ENCODE results near the gene RHPN2. TPM values are rescaled to one million over a fixed set of nuclear protein-coding genes. Genes with fewer than 3 reads are reported as not detected.
A peak's percentile ranks its signal among the peaks of the same experiment; 100 is the strongest.
"Not testable (repeated sequence)": the region's sequence is repeated elsewhere in the genome, so short reads cannot be mapped to it uniquely, and the experiment has no call there.

The RHPN2 gene
- polyA plus RNA-seq, 1 experiment: 4.8 TPM

DNA sequence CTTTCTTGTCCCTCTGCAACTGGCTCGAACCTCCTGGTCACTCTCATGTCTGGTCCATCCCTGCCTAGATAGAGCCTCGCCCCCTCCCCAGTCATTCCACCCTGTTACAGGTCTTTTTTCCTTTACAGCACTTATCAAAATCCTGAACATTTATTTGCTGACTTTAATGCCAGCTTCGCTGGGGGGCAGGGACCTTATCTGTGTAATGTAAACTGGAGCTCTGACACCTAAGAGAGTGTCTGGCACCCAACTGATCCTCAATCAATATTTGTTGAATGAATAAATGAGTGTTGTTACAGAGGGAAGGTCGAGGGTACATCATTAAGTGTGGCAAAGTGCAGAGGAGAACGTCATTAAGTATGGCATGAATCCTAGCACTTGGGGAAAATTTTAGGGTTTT, 76.0 kb downstream of the RHPN2 start:
- Histone ChIP-seq H3K27me3 (ENCODE audit: control insufficient read depth, insufficient read depth, low read length) (no peaks in the 10 kb centered on the region), H3K9me3 (ENCODE audit: control insufficient read depth, insufficient read depth, low read length) (no peaks in the 10 kb centered on the region), H3K27ac (ENCODE audit: low read depth, low read length) (no peak overlapping the region), H3K4me3 (ENCODE audit: low read depth, low read length) (no peak overlapping the region)
- DNase-seq (ENCODE audit: low read depth, low spot score): no peak
- ChIA-PET CTCF (interaction anchor here (0.8 to 1.5 kb wide), 2 partner anchors 12 to 137 kb away, joined by 3 read pairs; no protein-coding TSS in a partner anchor), POLR2A (no interaction called here)
- TF ChIP-seq, protein P1, sequence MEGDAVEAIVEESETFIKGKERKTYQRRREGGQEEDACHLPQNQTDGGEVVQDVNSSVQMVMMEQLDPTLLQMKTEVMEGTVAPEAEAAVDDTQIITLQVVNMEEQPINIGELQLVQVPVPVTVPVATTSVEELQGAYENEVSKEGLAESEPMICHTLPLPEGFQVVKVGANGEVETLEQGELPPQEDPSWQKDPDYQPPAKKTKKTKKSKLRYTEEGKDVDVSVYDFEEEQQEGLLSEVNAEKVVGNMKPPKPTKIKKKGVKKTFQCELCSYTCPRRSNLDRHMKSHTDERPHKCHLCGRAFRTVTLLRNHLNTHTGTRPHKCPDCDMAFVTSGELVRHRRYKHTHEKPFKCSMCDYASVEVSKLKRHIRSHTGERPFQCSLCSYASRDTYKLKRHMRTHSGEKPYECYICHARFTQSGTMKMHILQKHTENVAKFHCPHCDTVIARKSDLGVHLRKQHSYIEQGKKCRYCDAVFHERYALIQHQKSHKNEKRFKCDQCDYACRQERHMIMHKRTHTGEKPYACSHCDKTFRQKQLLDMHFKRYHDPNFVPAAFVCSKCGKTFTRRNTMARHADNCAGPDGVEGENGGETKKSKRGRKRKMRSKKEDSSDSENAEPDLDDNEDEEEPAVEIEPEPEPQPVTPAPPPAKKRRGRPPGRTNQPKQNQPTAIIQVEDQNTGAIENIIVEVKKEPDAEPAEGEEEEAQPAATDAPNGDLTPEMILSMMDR (IDR thresholded peaks at IDR 0.05; ENCODE audit: low read depth, low read length): no peak

DNA sequence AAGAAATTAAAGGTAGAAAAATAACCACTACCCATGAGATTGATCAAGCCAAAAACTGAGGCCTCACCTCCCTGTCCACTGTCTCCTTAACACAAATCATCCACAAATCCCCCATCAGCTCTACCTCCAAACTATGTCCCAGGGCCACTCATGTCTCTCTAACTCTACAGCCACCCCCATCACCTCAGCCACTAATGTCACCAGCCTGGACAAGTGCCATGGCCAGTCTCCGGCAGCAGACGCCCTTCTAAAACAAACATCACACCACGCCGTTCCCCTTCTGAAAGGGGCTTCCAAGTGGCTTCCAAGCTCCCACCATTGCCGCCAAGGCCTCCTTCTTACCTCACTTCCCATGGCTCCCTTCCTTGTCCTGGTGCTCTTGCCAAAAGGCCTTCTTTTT, 76.4 kb downstream of the RHPN2 start:
- H3K27me3 ChIP-seq (ENCODE audit: control insufficient read depth, insufficient read depth, low read length); H3K4me3 ChIP-seq (ENCODE audit: low read depth, low read length); POLR2A ChIA-PET; H3K9me3 ChIP-seq (ENCODE audit: control insufficient read depth, insufficient read depth, low read length); H3K27ac ChIP-seq (ENCODE audit: low read depth, low read length); DNase-seq (ENCODE audit: low read depth, low spot score): not testable (repeated sequence)
- CTCF ChIA-PET: interaction anchor here (0.8 to 1.5 kb wide), 2 partner anchors 11 to 137 kb away, joined by 3 read pairs; no protein-coding TSS in a partner anchor

DNA sequence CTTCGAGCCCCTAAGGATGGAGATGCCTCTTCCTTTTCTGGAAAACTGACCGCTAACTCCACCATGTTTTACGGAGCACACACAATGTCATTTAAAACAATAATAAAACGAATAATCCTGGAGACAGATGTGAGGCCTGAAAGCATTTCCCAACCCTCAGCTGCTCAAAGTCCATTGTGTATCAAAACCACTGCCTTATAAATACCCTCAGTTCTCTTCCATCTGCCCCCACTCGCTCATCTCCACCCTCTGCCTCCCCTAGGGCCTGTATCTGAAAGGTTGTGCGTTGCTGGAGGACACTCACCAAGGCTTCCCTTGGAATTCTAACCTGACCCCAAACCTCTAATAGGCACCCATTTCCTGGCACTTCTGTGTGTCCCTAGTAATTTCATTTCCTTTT, 82.2 kb downstream of the RHPN2 start:
- H3K27ac ChIP-seq (ENCODE audit: low read depth, low read length); POLR2A ChIA-PET; H3K9me3 ChIP-seq (ENCODE audit: control insufficient read depth, insufficient read depth, low read length); H3K27me3 ChIP-seq (ENCODE audit: control insufficient read depth, insufficient read depth, low read length); H3K4me3 ChIP-seq (ENCODE audit: low read depth, low read length); CTCF ChIA-PET; DNase-seq (ENCODE audit: low read depth, low spot score): not testable (repeated sequence)

DNA sequence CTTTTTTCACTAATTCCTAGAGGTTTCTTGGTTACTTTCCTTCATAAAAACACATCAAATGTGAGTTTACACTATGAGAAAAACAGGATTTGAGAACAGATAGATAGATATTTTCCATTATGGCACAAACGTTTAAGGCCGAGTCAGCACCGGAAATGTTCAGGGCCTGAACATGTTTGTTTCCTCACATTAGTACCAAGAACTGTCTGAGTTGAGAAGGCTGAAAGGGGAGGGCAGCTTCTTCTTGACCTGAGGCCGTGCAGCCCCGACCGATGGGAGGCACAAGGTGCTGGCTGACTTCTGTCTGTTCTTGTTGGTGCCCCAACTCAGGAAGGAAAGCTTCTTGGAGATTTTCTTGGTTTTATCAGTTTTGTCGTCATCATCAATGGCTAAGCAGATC, 84.9 kb downstream of the RHPN2 start:
- H3K27me3 ChIP-seq (ENCODE audit: control insufficient read depth, insufficient read depth, low read length); DNase-seq (ENCODE audit: low read depth, low spot score); H3K27ac ChIP-seq (ENCODE audit: low read depth, low read length); H3K9me3 ChIP-seq (ENCODE audit: control insufficient read depth, insufficient read depth, low read length); H3K4me3 ChIP-seq (ENCODE audit: low read depth, low read length); POLR2A ChIA-PET: not testable (repeated sequence)
- CTCF ChIA-PET: interaction anchor here (1.7 kb wide), 1 partner anchor 139 kb away, joined by 3 read pairs; no protein-coding TSS in a partner anchor

DNA sequence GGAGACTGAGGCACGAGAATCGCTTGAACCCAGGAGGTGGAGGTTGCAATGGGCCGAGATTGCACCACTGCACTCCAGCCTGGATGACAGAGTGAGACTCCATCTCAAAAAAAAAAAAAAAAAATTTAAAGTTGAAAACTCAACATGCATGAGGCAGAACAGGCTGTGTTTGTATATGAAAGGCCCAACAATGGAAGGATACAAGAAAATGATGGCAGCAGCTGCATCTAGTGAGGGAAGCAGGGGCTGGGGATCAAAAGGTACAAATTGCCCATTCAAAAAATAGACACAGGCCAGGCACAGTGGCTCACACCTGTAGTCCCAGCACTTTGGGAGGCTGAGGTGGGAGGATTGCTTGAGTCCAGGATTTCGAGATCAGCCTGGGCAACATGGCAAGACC, 86.9 kb downstream of the RHPN2 start:
- H3K27ac ChIP-seq (ENCODE audit: low read depth, low read length); H3K27me3 ChIP-seq (ENCODE audit: control insufficient read depth, insufficient read depth, low read length); H3K9me3 ChIP-seq (ENCODE audit: control insufficient read depth, insufficient read depth, low read length); DNase-seq (ENCODE audit: low read depth, low spot score); H3K4me3 ChIP-seq (ENCODE audit: low read depth, low read length); POLR2A ChIA-PET: not testable (repeated sequence)
- CTCF ChIA-PET: interaction anchor here (0.6 to 1.2 kb wide), 4 partner anchors 65 to 1193 kb away, joined by 3 to 4 read pairs (median 4); no protein-coding TSS in a partner anchor

DNA sequence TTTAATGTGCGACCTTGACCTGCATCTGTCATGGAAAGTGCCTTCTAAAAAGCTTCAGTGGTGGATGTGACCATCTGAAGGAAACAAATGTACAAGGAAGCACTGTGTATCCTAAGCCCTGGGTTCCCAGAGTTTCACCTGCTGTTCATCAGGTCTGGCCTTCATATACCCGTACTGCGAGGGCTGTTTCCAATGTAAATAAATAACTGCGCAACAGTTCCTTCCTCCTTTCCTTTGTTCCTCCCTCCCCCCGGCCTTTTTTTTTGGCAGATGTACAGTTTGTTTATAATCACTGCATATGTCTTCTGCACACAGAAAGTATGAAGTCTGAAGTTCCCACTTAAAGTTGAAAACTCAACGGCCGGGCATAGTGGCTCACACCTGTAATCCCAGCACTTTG, 87.4 kb downstream of the RHPN2 start:
- Histone ChIP-seq H3K9me3 (ENCODE audit: control insufficient read depth, insufficient read depth, low read length) (no peaks in the 10 kb centered on the region), H3K4me3 (ENCODE audit: low read depth, low read length) (no peak overlapping the region), H3K27me3 (ENCODE audit: control insufficient read depth, insufficient read depth, low read length) (no peaks in the 10 kb centered on the region), H3K27ac (ENCODE audit: low read depth, low read length) (no peak overlapping the region)
- DNase-seq (ENCODE audit: low read depth, low spot score): no peak
- POLR2A ChIA-PET: no interaction called here
- CTCF ChIA-PET: interaction anchor here (0.6 to 3.5 kb wide), 13 partner anchors 8 to 377 kb away, joined by 3 to 47 read pairs (median 4); no protein-coding TSS in a partner anchor
- TF ChIP-seq, protein P1 (IDR thresholded peaks at IDR 0.05; ENCODE audit: low read depth, low read length): no peak

DNA sequence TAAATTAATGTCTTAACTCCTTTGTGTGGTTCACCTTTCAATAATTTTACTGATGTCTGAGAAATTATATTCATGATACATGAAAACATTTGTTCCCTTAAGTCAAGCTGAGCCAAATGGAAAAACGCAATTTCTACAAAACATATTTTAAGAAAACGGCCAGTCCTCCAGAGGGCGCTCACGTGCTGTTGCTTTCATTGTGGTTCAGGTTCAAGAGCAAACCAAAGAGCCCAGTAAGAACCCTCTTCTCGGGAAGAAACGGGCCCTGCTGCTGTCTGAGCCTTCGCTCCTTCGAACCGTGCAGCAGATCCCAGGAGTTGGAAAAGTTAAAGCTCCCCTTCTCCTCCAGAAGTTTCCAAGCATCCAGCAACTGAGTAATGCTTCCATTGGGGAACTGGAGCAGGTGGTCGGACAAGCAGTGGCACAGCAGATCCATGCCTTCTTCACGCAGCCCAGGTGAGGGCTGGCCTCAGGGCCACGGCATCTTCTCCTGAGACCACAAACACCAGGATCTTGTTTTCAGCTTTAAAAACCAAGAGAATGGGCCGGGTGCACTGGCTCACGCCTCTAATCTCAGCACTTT, 88.4 kb downstream of the RHPN2 start:
- H3K9me3 ChIP-seq (ENCODE audit: control insufficient read depth, insufficient read depth, low read length): no peaks in the 10 kb centered on the region; the same call in 1 of the 2 replicates
- TF ChIP-seq, protein P1 (IDR thresholded peaks at IDR 0.05; ENCODE audit: low read depth, low read length): peak; percentile 90
- H3K27ac ChIP-seq (ENCODE audit: low read depth, low read length): no peak overlapping the region
- ChIA-PET CTCF (interaction anchor here (0.6 to 3.5 kb wide), 41 partner anchors 9 to 782 kb away, joined by 3 to 47 read pairs (median 4); partner anchors contain the start of gene GPATCH1), POLR2A (no interaction called here)
- H3K27me3 ChIP-seq (ENCODE audit: control insufficient read depth, insufficient read depth, low read length): no peaks in the 10 kb centered on the region
- no peak for DNase-seq (ENCODE audit: low read depth, low spot score)
- H3K4me3 ChIP-seq (ENCODE audit: low read depth, low read length): no peak overlapping the region

Data from AG04450 (cell line).